Activated T-cell treated with anti-CD3 and anti-CD28 coated beads for 24 hours (primary cell): ENCODE results near the gene SUCLG2.
A peak's percentile ranks its signal among the peaks of the same experiment; 100 is the strongest.

Source experiments
- DNase-seq: peaks from one replicate; pipeline ENCODE4 v3.0.0-alpha.2; 2020; ENCODE audit warnings: low read depth

Gene SUCLG2

GRCh38 chr3:67458408-67458807, 196.0 kb downstream of the SUCLG2 start:
- no peak for DNase-seq

GRCh38 chr3:67453628-67454027, 200.8 kb downstream of the SUCLG2 start:
- DNase-seq, result no peak

GRCh38 chr3:67450153-67450552, 204.3 kb downstream of the SUCLG2 start:
- DNase-seq, result no peak

GRCh38 chr3:67447393-67447792, 207.0 kb downstream of the SUCLG2 start:
- no peak for DNase-seq

GRCh38 chr3:67437789-67438188, 216.6 kb downstream of the SUCLG2 start:
- no peak for DNase-seq

GRCh38 chr3:67437090-67437489, 217.3 kb downstream of the SUCLG2 start:
- no peak for DNase-seq

GRCh38 chr3:67433109-67433508, 221.3 kb downstream of the SUCLG2 start:
- DNase-seq, result no peak

GRCh38 chr3:67431887-67432286, 222.5 kb downstream of the SUCLG2 start:
- no peak for DNase-seq

GRCh38 chr3:67423722-67424121, 230.7 kb downstream of the SUCLG2 start:
- DNase-seq, result no peak

GRCh38 chr3:67421912-67422311, 232.5 kb downstream of the SUCLG2 start:
- no peak for DNase-seq

- DNase-seq, result no peak
These were observed 234.6 kb downstream of the SUCLG2 start for GRCh38 chr3:67419779-67420178.

GRCh38 chr3:67419218-67419529, 235.2 kb downstream of the SUCLG2 start:
- DNase-seq, result no peak

- DNase-seq, result no peak
These were observed 235.8 kb downstream of the SUCLG2 start for GRCh38 chr3:67418426-67419217.

GRCh38 chr3:67416703-67417102, 237.7 kb downstream of the SUCLG2 start:
- DNase-seq, result no peak

- no peak for DNase-seq
These were observed 238.9 kb downstream of the SUCLG2 start for GRCh38 chr3:67415511-67415910.

- DNase-seq, result no peak
These were observed 239.7 kb downstream of the SUCLG2 start for GRCh38 chr3:67414740-67415139.

GRCh38 chr3:67405193-67405592, 249.2 kb downstream of the SUCLG2 start:
- no peak for DNase-seq

GRCh38 chr3:67402873-67403272, 251.5 kb downstream of the SUCLG2 start:
- no peak for DNase-seq

- no peak for DNase-seq
These were observed 252.5 kb downstream of the SUCLG2 start for GRCh38 chr3:67401921-67402320.

GRCh38 chr3:67400476-67400875, 253.9 kb downstream of the SUCLG2 start:
- no peak for DNase-seq

- no peak for DNase-seq
These were observed 265.2 kb downstream of the SUCLG2 start for GRCh38 chr3:67389176-67389575.

GRCh38 chr3:67388738-67389137, 265.7 kb downstream of the SUCLG2 start:
- DNase-seq, result no peak

GRCh38 chr3:67386451-67386850, 268.0 kb downstream of the SUCLG2 start:
- DNase-seq, result peak; percentile 6

- DNase-seq, result peak; percentile 31
These were observed 269.5 kb downstream of the SUCLG2 start for GRCh38 chr3:67384760-67385397.
